HG02970 (cell line): Measurements from ENCODE around the gene CLASP1.
"Not testable (repeated sequence)": the region's sequence is repeated elsewhere in the genome, so short reads cannot be mapped to it uniquely, and the experiment has no call there.

Experiments used
- ATAC-seq: cut with Tn5 transposase; IDR thresholded peaks from one replicate; pipeline ENCODE4 v1.9.1; 2021; ENCODE audit warnings: mild to moderate bottlenecking, moderate library complexity, moderate number of reproducible peaks; ENCODE audit not compliant: unreplicated experiment, low FRiP score

The CLASP1 gene

GRCh38 chr2:121362774-121363173, 286.5 kb downstream of the CLASP1 start:
- ATAC-seq: no peak

GRCh38 chr2:121362226-121362625, 287.0 kb downstream of the CLASP1 start:
- no peak for ATAC-seq

- no peak for ATAC-seq
These were observed 288.5 kb downstream of the CLASP1 start for GRCh38 chr2:121360566-121361300.

GRCh38 chr2:121359716-121360565, 289.3 kb downstream of the CLASP1 start:
- ATAC-seq: no peak

GRCh38 chr2:121359170-121359569, 290.1 kb downstream of the CLASP1 start:
- no peak for ATAC-seq

- no peak for ATAC-seq
These were observed 291.0 kb downstream of the CLASP1 start for GRCh38 chr2:121358291-121358690.

- ATAC-seq: no peak
These were observed 293.1 kb downstream of the CLASP1 start for GRCh38 chr2:121356058-121356640.

GRCh38 chr2:121355488-121355887, 293.8 kb downstream of the CLASP1 start:
- no peak for ATAC-seq

DNA sequence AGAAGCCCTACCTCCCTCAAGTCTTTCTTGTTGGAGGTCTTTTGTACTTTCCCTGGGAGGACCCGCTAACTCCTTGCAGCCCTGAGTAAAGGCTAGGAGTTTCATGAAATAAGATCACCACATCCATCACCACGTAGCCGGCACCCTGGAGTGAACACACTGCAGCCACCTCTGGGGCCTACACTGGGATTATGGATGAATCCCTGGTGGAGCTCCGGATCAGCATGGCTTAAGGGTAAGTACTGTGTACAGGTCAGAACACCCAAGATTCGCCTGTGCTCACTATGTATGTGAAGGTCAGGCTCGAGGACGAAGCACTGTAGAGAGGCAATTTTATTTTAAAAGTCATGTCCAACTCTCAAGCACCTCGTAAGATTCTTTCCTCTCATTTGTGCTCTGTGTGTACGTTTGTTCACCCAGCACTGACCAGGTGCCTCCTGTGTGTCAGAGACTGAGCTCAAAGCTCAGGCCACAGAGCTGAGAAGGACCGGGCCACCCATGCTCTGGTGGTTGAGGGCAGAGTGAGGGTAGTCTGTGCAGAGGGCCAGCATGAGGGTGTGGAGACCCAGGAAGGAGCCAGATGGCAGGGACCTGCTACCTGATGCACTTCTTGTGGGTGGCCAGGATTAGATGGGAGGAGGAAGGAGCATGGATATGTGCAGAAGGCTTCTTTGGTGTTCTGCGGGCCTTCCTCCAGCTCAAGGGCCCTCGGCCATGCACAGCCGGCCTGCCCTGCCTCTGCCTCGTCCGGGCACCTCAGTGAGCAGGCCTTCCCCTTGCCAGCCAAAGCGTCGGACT, 297.5 kb downstream of the CLASP1 start:
- ATAC-seq: no peak

- ATAC-seq: no peak
These were observed 298.4 kb downstream of the CLASP1 start for GRCh38 chr2:121350890-121351289.

GRCh38 chr2:121350402-121350775, 298.9 kb downstream of the CLASP1 start:
- no peak for ATAC-seq

- no peak for ATAC-seq
These were observed 299.4 kb downstream of the CLASP1 start for GRCh38 chr2:121349721-121350401.

GRCh38 chr2:121348128-121348740, 301.0 kb downstream of the CLASP1 start:
- no peak for ATAC-seq

DNA sequence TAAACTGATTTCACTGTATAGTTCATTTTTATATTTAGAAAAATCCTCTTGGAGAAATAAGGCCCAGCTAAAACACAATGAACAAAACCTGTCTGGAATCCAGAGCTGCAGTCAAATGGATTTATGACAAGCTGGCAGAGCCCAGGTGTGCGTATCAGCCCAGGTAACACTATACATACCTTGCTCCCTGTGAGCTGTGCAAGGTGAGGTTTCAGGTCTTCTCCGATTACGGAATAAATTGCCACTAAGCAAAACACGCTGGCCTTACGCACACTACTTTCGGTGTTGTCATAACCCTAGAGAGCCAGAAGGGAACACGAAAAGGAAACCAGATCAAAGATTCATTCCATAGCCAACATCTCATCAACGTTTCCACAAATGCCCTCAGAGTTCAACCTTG, 302.4 kb downstream of the CLASP1 start:
- no peak for ATAC-seq

DNA sequence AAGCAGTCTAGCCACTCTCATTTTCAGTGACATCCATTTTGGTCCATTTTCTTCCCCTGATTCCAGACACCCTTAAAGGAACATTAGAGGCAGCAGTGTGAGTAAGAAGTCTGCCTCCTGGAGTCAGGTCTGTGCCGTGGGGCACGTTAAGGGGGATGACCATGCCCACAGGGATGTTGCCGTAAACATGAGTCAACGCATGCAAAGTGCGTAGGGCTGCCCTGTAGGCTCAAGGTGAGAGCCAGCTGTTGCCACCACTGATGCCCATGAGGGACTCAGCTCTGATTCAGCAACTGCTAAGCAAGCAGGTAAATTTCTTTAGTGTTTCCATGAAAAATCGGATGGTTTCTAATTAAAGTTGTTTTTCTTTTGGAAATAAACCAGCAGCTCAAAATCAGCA, 302.9 kb downstream of the CLASP1 start:
- ATAC-seq: no peak

DNA sequence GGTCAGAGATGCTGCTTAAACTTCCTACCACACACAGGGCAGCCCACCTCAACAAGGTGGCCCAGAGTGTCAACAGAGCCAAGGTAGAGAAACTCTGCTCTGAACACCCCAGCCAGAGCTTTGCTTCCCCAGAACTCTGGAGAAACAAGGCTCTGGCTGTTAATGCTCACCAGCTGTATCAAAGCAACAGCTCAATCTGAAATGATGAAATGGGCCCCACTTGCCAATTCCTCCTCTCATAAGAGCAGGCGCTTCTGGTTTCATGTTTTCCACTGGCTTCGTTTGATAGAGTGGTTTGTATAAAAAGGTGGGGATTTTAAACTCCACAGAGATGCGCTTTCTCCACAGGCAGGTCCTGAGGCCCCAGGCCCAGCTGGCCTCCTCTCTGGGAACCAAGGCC, 303.4 kb downstream of the CLASP1 start:
- ATAC-seq: no peak

- ATAC-seq: no peak
These were observed 304.2 kb downstream of the CLASP1 start for GRCh38 chr2:121345101-121345500.

- ATAC-seq: not testable (repeated sequence)
These were observed 305.3 kb downstream of the CLASP1 start for GRCh38 chr2:121343828-121344399.

DNA sequence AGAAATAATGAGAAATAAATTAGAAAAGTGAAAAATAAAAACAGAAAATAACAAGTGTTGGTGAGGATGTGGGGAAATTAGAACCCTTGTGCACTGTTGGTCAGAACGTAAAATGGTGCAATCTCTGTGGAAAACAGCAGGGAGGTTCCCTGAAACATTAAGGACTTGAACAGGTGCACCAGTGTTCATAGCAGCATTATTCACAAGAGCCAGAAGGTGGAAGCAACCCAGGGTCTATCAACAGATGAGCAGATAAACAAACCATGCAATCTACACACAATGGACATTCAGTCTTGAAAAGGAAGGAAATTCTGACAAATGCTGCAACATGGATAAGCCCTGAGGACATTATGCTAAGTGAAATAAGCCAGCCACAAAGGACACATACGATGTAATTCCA, 306.1 kb downstream of the CLASP1 start:
- no peak for ATAC-seq
